Left lung (tissue), 10 donors: ENCODE data around the gene ASB6. TPM values are rescaled to one million over a fixed set of nuclear protein-coding genes. Genes with fewer than 3 reads are reported as not detected.

Experiments
- ATAC-seq: fragments of 200-7000 bp; cut with Tn5 transposase; one replicate; pipeline ENCODE4 v1.9.1; 2020; ENCODE audit warnings: moderate library complexity
- DNase-seq, 4 donors: peaks; one replicate each; pipeline ENCODE4 v3.0.0-alpha.2; 2013 to 2020
- H3K27ac ChIP-seq, 2 donors: fragments of 200-600 bp; sonication (generic) in 1 of 2; one replicate each; pipeline versions ENCODE4 v1.5.0 to v1.8.0; 2020 to 2021
- H3K27me3 ChIP-seq, 2 donors: fragments of 200-600 bp; sonication (generic) in 1 of 2; one replicate each; pipeline versions ENCODE4 v1.5.0 to v1.8.0; 2020 to 2021
- H3K36me3 ChIP-seq, 2 donors: fragments of 200-600 bp; sonication (generic) in 1 of 2; one replicate each; pipeline versions ENCODE4 v1.5.0 to v1.8.0; 2020 to 2021
- H3K4me1 ChIP-seq, 2 donors: fragments of 200-600 bp; one replicate each; pipeline ENCODE4 v1.8.0; 2021
- H3K4me3 ChIP-seq, 2 donors: fragments of 200-600 bp; sonication (generic) in 1 of 2; one replicate each; pipeline versions ENCODE4 v1.5.0 to v1.8.0; 2020 to 2021; ENCODE audit warnings: mild to moderate bottlenecking in 1 of 2
- H3K9me3 ChIP-seq, 2 donors: fragments of 200-600 bp; sonication (generic) in 1 of 2; one replicate each; pipeline versions ENCODE4 v1.5.0 to v1.8.0; 2020 to 2021
- intact Hi-C, 2 donors: fragments of 100-400 bp; cut with DNase I; formaldehyde crosslinking; loops; one replicate each; pipeline versions ENCODE4 v1.11.2 to v1.14.2; 2022
- polyA plus RNA-seq, 6 donors: library from polyadenylated mRNA; unstranded; fragments of 120-200 nt; gene quantifications; one replicate each; pipeline ENCODE4 v1.2.1, GENCODE V29; 2013; ENCODE audit not compliant: insufficient read length in 6 of 6
- total RNA-seq, 2 donors: library from RNA; stranded (reverse); fragmentation: NEBNext Ultra II Directional; extraction: Animal tissue kit (Norgen Biotek cat#: 25700); gene quantifications; one replicate each; pipeline ENCODE4 v1.2.1, GENCODE V29; 2021
- TF ChIP-seq, protein P1 (sequence below), 2 donors: fragments of 200-600 bp; sonication (generic) in 1 of 2; IDR thresholded peaks; one replicate each; pipeline versions ENCODE4 v1.5.0 to v1.8.0; 2021; ENCODE audit warnings: antibody characterized with exemption in 2 of 2
- donor health status: DM: no; HTN: yes; CAD: no.
- donor health status: DM: no; HTN: no; CAD: no.

ASB6 gene
- total and polyA plus RNA-seq, 8 donors = 14.0 to 18.0 (median 15.7) TPM

GRCh38 chr9:129656795-129657390 lies 14.9 kb upstream of the ASB6 start:
- H3K36me3 ChIP-seq = no peaks in the 10 kb centered on the region
- no peaks in the 10 kb centered on the region for H3K9me3 ChIP-seq
- TF ChIP-seq, protein P1, sequence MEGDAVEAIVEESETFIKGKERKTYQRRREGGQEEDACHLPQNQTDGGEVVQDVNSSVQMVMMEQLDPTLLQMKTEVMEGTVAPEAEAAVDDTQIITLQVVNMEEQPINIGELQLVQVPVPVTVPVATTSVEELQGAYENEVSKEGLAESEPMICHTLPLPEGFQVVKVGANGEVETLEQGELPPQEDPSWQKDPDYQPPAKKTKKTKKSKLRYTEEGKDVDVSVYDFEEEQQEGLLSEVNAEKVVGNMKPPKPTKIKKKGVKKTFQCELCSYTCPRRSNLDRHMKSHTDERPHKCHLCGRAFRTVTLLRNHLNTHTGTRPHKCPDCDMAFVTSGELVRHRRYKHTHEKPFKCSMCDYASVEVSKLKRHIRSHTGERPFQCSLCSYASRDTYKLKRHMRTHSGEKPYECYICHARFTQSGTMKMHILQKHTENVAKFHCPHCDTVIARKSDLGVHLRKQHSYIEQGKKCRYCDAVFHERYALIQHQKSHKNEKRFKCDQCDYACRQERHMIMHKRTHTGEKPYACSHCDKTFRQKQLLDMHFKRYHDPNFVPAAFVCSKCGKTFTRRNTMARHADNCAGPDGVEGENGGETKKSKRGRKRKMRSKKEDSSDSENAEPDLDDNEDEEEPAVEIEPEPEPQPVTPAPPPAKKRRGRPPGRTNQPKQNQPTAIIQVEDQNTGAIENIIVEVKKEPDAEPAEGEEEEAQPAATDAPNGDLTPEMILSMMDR (IDR thresholded peaks at IDR 0.05) = no peak
- peaks cover 0 to 10% of the 10 kb centered on the region in 2 donors for H3K27me3 ChIP-seq
- no peak overlapping the region for H3K4me3 ChIP-seq
- DNase-seq (no peak), ATAC-seq (no peak)
- H3K4me1 ChIP-seq = no peaks in the 10 kb centered on the region
- intact Hi-C loops = no loop called here
- H3K27ac ChIP-seq = no peak overlapping the region

DNA sequence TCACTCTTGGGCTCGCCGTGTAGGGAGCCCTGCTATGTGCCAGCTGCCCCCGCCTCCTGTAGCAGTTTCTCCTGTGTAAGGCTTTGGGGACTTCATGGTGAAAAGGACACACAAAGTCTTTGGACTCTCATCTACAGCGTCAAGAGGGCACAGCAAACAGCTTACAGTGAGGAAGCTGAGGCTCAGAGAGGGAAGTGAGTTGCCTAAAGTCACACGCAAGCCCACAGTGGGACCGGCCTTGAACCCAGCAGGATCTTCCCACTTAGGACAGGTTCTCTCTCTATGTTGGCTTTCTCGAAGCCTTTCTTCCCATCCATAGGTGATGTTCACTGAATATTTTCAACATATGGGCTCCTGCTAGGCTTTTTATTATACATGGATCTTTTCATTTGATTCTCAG lies 13.7 kb upstream of the ASB6 start:
- intact Hi-C loops = no loop called here
- no peak overlapping the region for H3K4me3 ChIP-seq
- ATAC-seq = no peak
- peaks cover 0 to under 1% of the 10 kb centered on the region in 2 donors for H3K27me3 ChIP-seq
- H3K36me3 ChIP-seq = no peaks in the 10 kb centered on the region
- no peaks in the 10 kb centered on the region for H3K4me1 ChIP-seq
- TF ChIP-seq, protein P1 (IDR thresholded peaks at IDR 0.05) = no peak
- no peak for DNase-seq
- H3K27ac ChIP-seq = no peak overlapping the region
- H3K9me3 ChIP-seq = no peaks in the 10 kb centered on the region

DNA sequence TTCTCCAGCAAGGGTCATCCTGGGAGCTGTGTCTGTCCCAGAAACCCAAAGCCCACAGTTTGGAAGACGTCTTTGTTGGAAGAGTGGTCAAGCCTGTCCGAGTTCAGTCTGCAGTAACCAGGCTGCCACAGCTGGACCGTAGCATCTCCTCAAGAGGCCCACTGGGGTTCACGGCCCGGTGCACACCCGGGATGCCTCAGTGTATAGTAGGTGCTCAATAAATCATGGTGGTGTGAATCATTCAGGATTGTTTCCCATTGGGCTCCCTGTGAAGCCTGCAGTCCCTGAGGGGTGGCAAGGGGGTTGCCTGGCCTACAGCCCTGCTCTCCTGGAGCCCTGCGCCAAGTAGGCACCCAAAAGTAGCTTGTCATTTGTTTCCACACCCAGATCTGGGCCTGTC lies 13.2 kb upstream of the ASB6 start:
- no peaks in the 10 kb centered on the region for H3K4me1 ChIP-seq
- DNase-seq (no peak), ATAC-seq (no peak)
- no peak overlapping the region for H3K4me3 ChIP-seq
- H3K27me3 ChIP-seq = no peaks in the 10 kb centered on the region
- TF ChIP-seq, protein P1 (IDR thresholded peaks at IDR 0.05) = no peak
- H3K27ac ChIP-seq = no peak overlapping the region
- H3K36me3 ChIP-seq = no peaks in the 10 kb centered on the region
- intact Hi-C loops = no loop called here
- no peaks in the 10 kb centered on the region for H3K9me3 ChIP-seq

GRCh38 chr9:129654554-129655040 lies 12.6 kb upstream of the ASB6 start:
- H3K9me3 ChIP-seq = no peaks in the 10 kb centered on the region
- no peaks in the 10 kb centered on the region for H3K36me3 ChIP-seq
- no peak overlapping the region for H3K4me3 ChIP-seq
- H3K27me3 ChIP-seq = no peaks in the 10 kb centered on the region
- ATAC-seq (no peak), DNase-seq (no peak)
- intact Hi-C loops = no loop called here
- no peak overlapping the region for H3K27ac ChIP-seq
- TF ChIP-seq, protein P1 (IDR thresholded peaks at IDR 0.05) = no peak
- H3K4me1 ChIP-seq = no peaks in the 10 kb centered on the region

- no peaks in the 10 kb centered on the region for H3K36me3 ChIP-seq
- H3K27ac ChIP-seq = no peak overlapping the region
- H3K4me3 ChIP-seq = no peak overlapping the region
- H3K4me1 ChIP-seq = no peaks in the 10 kb centered on the region
- H3K9me3 ChIP-seq = no peaks in the 10 kb centered on the region
- intact Hi-C loops = no loop called here
- TF ChIP-seq, protein P1 (IDR thresholded peaks at IDR 0.05) = no peak
- DNase-seq (no peak), ATAC-seq (no peak)
- no peaks in the 10 kb centered on the region for H3K27me3 ChIP-seq
These were observed 12.0 kb upstream of the ASB6 start for GRCh38 chr9:129653823-129654553.
